Fibroblast of lung (primary cell): ENCODE measurements around the gene NEK1. TPM values are rescaled to one million over a fixed set of nuclear protein-coding genes. Genes with fewer than 3 reads are reported as not detected.

Source experiments
- DNase-seq, 2 donors: peaks; one replicate each; pipeline versions ENCODE4 v3.0.0 to v3.0.0-alpha.2; 2010; ENCODE audit warnings: low read depth in 2 of 2
- H2AFZ ChIP-seq: 2 replicates; pipeline ENCODE4 v1.5.1; 2012; ENCODE audit warnings: low read length, control low read depth, inconsistent platforms
- H3K27ac ChIP-seq: 2 replicates; pipeline ENCODE4 v1.5.1; 2011; ENCODE audit warnings: low read length, control low read depth; ENCODE audit not compliant: insufficient read depth
- H3K27me3 ChIP-seq: 2 replicates; pipeline ENCODE4 v1.5.1; 2011; ENCODE audit warnings: mild to moderate bottlenecking, low read length; ENCODE audit not compliant: control insufficient read depth, insufficient read depth
- H3K36me3 ChIP-seq: 2 replicates; pipeline ENCODE4 v1.5.1; 2011; ENCODE audit warnings: low read length; ENCODE audit not compliant: control insufficient read depth, insufficient read depth
- H3K4me1 ChIP-seq: 2 replicates; pipeline ENCODE4 v1.5.1; 2011; ENCODE audit warnings: low read length; ENCODE audit not compliant: control insufficient read depth, insufficient read depth; ENCODE audit errors: extremely low read depth
- H3K4me2 ChIP-seq: 2 replicates; pipeline ENCODE4 v1.5.1; 2011; ENCODE audit warnings: low read length, control low read depth; ENCODE audit not compliant: insufficient read depth; ENCODE audit errors: extremely low read depth
- H3K4me3 ChIP-seq, 4 experiments: fragments of 200-600 bp in 1 of 4; sonication (generic) in 1 of 4; replicated peaks in 1 of 4; 2 replicates each; pipeline ENCODE4 v1.5.1; 2011 to 2016; ENCODE audit warnings: low read length in 4 of 4, low read depth in 3 of 4, mild to moderate bottlenecking in 3 of 4, control low read depth in 2 of 4, inconsistent platforms in 1 of 4, mixed read lengths in 1 of 4; ENCODE audit not compliant: insufficient read depth in 1 of 4; ENCODE audit errors: control extremely low read depth in 1 of 4
- H3K79me2 ChIP-seq: 2 replicates; pipeline ENCODE4 v1.5.1; 2012; ENCODE audit warnings: mild to moderate bottlenecking, low read length, inconsistent platforms; ENCODE audit not compliant: control insufficient read depth, insufficient read depth
- H3K9ac ChIP-seq: 2 replicates; pipeline ENCODE4 v1.5.1; 2011; ENCODE audit warnings: mild to moderate bottlenecking, low read length, control low read depth; ENCODE audit not compliant: insufficient read depth
- H3K9me3 ChIP-seq: 2 replicates; pipeline ENCODE4 v1.5.1; 2012; ENCODE audit warnings: low read depth, low read length; ENCODE audit not compliant: control insufficient read depth, insufficient read depth
- H4K20me1 ChIP-seq: 2 replicates; pipeline ENCODE4 v1.5.1; 2011; ENCODE audit warnings: low read length; ENCODE audit not compliant: control insufficient read depth, insufficient read depth; ENCODE audit errors: extremely low read depth
- EZH2 ChIP-seq: IDR thresholded peaks from 2 replicates; pipeline ENCODE4 v1.5.1; 2012; ENCODE audit warnings: low read length, control low read depth, mild to moderate bottlenecking; ENCODE audit errors: missing control alignments
- polyA plus RNA-seq, 2 donors: library from polyadenylated mRNA; depleted of rRNA in 1 of 2; stranded (reverse) in 1 of 2; unstranded in 1 of 2; fragments of >200 nt; gene quantifications; 2 replicates each; pipeline ENCODE4 v1.2.1, GENCODE V29; 2011 to 2012; ENCODE audit warnings: missing spikeins in 1 of 2
- total RNA-seq: library from RNA; depleted of rRNA; stranded (reverse); fragments of >200 nt; gene quantifications from 2 replicates; pipeline ENCODE4 v1.2.1, GENCODE V29; 2014
- TF ChIP-seq, protein P1 (sequence below), 2 donors: IDR thresholded peaks in 1 of 2; conservative IDR thresholded peaks in 1 of 2; 1 replicate in 1 of 2; 2 replicates in 1 of 2; pipeline ENCODE4 v1.5.1; 2011 to 2012; ENCODE audit warnings: low read length in 2 of 2, control low read depth in 1 of 2, inconsistent platforms in 1 of 2, low read depth in 1 of 2, mild to moderate bottlenecking in 1 of 2

NEK1 gene
- total and polyA plus RNA-seq, 2 donors (not counting 1 experiment from before 2014, with no cell fraction given) = 8.6 to 17.0 TPM

DNA sequence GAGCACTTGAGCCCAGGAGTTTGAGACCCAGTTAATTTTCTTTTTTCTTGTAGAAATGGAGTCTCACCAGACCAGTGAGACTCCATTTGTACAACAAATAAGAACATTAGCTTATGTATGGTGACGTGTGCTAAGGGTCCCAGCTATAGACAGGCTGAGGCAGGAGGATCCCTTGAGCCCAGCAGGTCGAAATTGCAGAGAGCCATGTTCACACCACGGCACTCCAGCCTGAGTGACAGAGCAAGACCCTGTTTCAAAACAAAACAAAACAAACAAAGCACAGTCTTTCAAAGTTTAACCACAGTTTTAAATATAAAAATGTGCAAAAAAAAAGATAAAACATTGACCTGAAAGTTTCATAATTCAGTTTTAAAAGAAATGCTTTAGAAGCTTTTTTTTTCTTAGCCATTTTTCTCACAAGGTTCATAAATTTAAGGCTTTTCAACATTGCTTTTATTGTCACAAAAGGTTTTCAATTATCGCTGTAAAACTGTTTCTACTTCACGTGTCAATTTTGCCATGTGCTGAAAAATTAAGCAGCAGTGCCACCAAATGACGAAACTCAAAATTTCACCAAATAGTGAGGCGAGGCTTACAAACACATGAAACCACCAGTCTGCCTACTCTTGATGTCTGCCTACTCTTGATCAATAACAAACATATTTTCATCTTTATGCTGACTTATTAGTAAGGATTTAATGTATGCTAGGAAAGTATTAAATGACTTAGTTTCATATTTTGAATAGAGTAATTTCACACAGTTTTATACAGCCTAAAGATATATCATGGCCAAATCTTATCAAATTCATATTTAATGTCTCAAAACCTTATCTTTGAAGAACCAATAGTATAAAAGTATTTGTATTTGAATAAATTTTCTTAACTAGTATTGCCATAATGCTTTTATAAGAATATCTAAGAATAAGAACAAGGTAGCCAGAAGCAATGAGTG lies 126.3 kb downstream of the NEK1 start:
- Histone ChIP-seq H3K79me2 (no peaks in the 10 kb centered on the region), H3K9me3 (no peaks in the 10 kb centered on the region), H3K9ac (no peak overlapping the region), H3K4me1 (no peaks in the 10 kb centered on the region), H3K36me3 (no peaks in the 10 kb centered on the region), H2AFZ (no peak overlapping the region), H3K27me3 (no peaks in the 10 kb centered on the region), H3K4me2 (no peak overlapping the region), H3K4me3 (no peak overlapping the region), H3K27ac (no peak overlapping the region), H4K20me1 (no peaks in the 10 kb centered on the region)
- peak; percentile 55 to 79 for DNase-seq
- TF ChIP-seq, protein P1, sequence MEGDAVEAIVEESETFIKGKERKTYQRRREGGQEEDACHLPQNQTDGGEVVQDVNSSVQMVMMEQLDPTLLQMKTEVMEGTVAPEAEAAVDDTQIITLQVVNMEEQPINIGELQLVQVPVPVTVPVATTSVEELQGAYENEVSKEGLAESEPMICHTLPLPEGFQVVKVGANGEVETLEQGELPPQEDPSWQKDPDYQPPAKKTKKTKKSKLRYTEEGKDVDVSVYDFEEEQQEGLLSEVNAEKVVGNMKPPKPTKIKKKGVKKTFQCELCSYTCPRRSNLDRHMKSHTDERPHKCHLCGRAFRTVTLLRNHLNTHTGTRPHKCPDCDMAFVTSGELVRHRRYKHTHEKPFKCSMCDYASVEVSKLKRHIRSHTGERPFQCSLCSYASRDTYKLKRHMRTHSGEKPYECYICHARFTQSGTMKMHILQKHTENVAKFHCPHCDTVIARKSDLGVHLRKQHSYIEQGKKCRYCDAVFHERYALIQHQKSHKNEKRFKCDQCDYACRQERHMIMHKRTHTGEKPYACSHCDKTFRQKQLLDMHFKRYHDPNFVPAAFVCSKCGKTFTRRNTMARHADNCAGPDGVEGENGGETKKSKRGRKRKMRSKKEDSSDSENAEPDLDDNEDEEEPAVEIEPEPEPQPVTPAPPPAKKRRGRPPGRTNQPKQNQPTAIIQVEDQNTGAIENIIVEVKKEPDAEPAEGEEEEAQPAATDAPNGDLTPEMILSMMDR (conservative IDR thresholded peaks at IDR 0.05 in 1 of 2, IDR thresholded peaks at IDR 0.05 in 1 of 2; ENCODE audit: low read depth in 1 of 2, low read length in 2 of 2) = peak; percentile 47 to 49
- no peak for TF ChIP-seq EZH2

DNA sequence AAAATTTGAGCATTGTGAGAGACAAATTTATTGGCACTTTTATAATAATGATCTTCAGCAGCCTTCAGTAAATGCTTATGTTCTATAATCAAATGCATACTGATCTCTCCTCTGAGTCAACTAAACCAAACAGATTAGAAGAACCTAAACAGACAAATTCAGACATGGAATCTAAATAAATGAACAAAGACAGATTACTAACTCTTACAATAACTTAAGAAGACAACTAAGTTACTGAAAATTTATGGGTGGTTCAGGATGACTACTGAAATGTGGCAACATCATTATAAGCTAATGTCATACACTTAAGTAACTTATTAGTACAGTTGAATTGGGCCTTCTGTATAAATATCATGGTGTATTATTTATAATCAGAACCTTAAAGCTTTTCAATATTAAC lies 127.3 kb downstream of the NEK1 start:
- Histone ChIP-seq H3K79me2 (no peaks in the 10 kb centered on the region), H3K27ac (no peak overlapping the region), H2AFZ (no peak overlapping the region), H4K20me1 (no peaks in the 10 kb centered on the region), H3K9me3 (no peaks in the 10 kb centered on the region), H3K4me3 (no peak overlapping the region), H3K36me3 (no peaks in the 10 kb centered on the region), H3K4me1 (no peaks in the 10 kb centered on the region), H3K27me3 (no peaks in the 10 kb centered on the region), H3K4me2 (no peak overlapping the region), H3K9ac (no peak overlapping the region)
- TF ChIP-seq EZH2 = no peak
- TF ChIP-seq, protein P1 (conservative IDR thresholded peaks at IDR 0.05 in 1 of 2, IDR thresholded peaks at IDR 0.05 in 1 of 2; ENCODE audit: low read depth in 1 of 2, low read length in 2 of 2) = no peak
- DNase-seq = peak; percentile 37 to 43

DNA sequence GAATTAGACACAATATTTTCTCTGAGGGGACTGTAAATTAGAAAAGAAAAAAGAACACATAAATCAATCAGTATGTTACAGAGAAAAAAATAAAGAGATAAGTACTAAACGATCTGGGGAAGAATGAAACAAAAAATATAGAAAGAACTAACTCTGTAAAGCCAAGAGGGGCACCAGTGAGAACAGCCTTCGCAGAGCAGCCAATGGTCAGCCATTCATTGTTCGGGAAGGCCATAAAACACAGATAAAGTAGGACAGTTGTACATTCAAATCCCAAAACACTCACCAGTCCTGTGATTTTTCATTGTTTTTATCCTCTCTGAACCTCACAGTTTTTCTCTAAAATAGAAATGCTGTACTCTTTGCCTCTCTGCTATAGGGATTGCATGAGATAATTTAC lies 127.9 kb downstream of the NEK1 start:
- Histone ChIP-seq H3K79me2 (no peaks in the 10 kb centered on the region), H3K4me2 (no peak overlapping the region), H3K27ac (no peak overlapping the region), H3K36me3 (no peaks in the 10 kb centered on the region), H3K27me3 (no peaks in the 10 kb centered on the region), H2AFZ (no peak overlapping the region), H3K4me3 (no peak overlapping the region), H3K9ac (no peak overlapping the region), H4K20me1 (no peaks in the 10 kb centered on the region), H3K9me3 (no peaks in the 10 kb centered on the region), H3K4me1 (no peaks in the 10 kb centered on the region)
- peak; percentile 8 to 39 for DNase-seq
- TF ChIP-seq, protein P1 (conservative IDR thresholded peaks at IDR 0.05 in 1 of 2, IDR thresholded peaks at IDR 0.05 in 1 of 2; ENCODE audit: low read depth in 1 of 2, low read length in 2 of 2) = peak in 1 of 2 donors; percentile 43
- no peak for TF ChIP-seq EZH2
